Left renal cortex interstitium (tissue), 4 donors: Measurements from ENCODE around the gene PRR33. TPM values are rescaled to one million over a fixed set of nuclear protein-coding genes. Genes with fewer than 3 reads are reported as not detected.

Experiments
- DNase-seq, 4 donors: peaks; one replicate each; pipeline ENCODE4 v3.0.0-alpha.2; 2013; ENCODE audit warnings: low read depth in 4 of 4, low spot score in 2 of 4, missing footprints in 1 of 4
- polyA plus RNA-seq, 4 donors: library from polyadenylated mRNA; unstranded; fragments of 120-200 nt; gene quantifications; one replicate each; pipeline ENCODE4 v1.2.1, GENCODE V29; 2013; ENCODE audit not compliant: insufficient read length in 4 of 4

PRR33 gene
- polyA plus RNA-seq, 4 donors: 0.04 to 0.27 (median 0.19) TPM

GRCh38 chr11:1839924-1840779 is 51.5 kb downstream of the PRR33 start:
- DNase-seq: no peak

- DNase-seq: no peak
Observed at GRCh38 chr11:1839204-1839923, 52.3 kb downstream of the PRR33 start.

- DNase-seq: no peak
Observed at GRCh38 chr11:1838426-1839144, 53.1 kb downstream of the PRR33 start, which contains the start of gene TNNI2. TSS of gene TNNI2 (plus strand) at chr11:1838981. CDS start at chr11:1839697, 716 bp downstream.

Other genes with a start within 250 kb of the PRR33 start
- under 1 TPM in 1 of 4 donors, not detected in 3; 0.31 TPM for gene KRTAP5-6, start 194.7 kb downstream of the PRR33 start, polyA plus RNA-seq
- gene IFITM10, start 141.3 kb downstream of the PRR33 start, polyA plus RNA-seq: under 1 TPM; 0.11 to 0.46 (median 0.32) TPM
- 100 to 1,000 TPM; 218 to 295 (median 242) TPM for gene CTSD, start 128.0 kb downstream of the PRR33 start, polyA plus RNA-seq
- gene SYT8, start 56.9 kb downstream of the PRR33 start, polyA plus RNA-seq: 1 to 10 TPM in 1 of 4 donors, under 1 TPM in 3; 0.14 to 1.0 (median 0.23) TPM
- gene TNNI2, start 52.9 kb downstream of the PRR33 start, polyA plus RNA-seq: 1 to 10 TPM in 2 of 4 donors, under 1 TPM in 2; 0.20 to 1.3 (median 0.77) TPM
- 1 to 10 TPM; 4.6 to 7.8 (median 6.3) TPM for gene LSP1, start 38.8 kb downstream of the PRR33 start, polyA plus RNA-seq
- 10 to 100 TPM in 2 of 4 donors, 1 to 10 TPM in 2; 5.0 to 10.8 (median 9.4) TPM for gene TNNT3, start 27.8 kb upstream of the PRR33 start, polyA plus RNA-seq
- 10 to 100 TPM; 50.7 to 78.2 (median 66.8) TPM for gene MRPL23, start 55.4 kb upstream of the PRR33 start, polyA plus RNA-seq
- 1,000 to 10,000 TPM; 2,687 to 4,606 (median 3,329) TPM for gene H19, start 105.9 kb upstream of the PRR33 start, polyA plus RNA-seq
- gene IGF2, start 247.5 kb upstream of the PRR33 start, polyA plus RNA-seq: 1,000 to 10,000 TPM in 1 of 4 donors, 100 to 1,000 TPM in 3; 731 to 1,117 (median 878) TPM